ENCODE results near the gene FAM98B.

- no peak for TF ChIP-seq CTCF (IDR thresholded peaks at IDR 0.05)
- TF ChIP-seq POLR2A (IDR thresholded peaks at IDR 0.05; ENCODE audit: low read depth) = no peak
- TF ChIP-seq EP300 (IDR thresholded peaks at IDR 0.05) = no peak
- no peak for TF ChIP-seq POLR2AphosphoS5 (IDR thresholded peaks at IDR 0.05)
Observed at GRCh38 chr15:38490242-38490922, 36.5 kb downstream of the FAM98B start.
